Measurements from ENCODE around the gene HK1. TPM values are rescaled to one million over a fixed set of nuclear protein-coding genes. Genes with fewer than 3 reads are reported as not detected.

The HK1 gene
- total RNA-seq, 1 experiment from 2014 or later: 41.4 TPM

DNA sequence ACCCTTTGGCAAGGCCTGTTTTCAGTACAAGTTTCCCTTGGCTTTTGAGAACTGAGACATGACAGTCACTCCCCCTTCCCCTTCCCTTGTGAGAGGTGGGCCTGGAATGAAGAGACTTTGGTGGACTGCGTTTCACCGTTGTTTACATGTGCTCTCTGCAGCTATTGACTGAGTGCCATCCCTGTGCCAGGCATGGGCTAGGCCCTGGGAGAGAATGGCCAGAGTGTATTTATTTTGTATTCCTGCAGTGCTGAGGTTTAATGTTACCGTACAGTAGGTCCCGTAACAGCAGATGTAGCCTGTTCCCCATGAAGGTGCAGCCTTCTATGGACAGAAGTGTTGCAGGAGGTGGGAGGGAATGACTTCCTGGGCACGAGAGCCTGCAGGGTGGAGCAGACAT, 88.4 kb downstream of the HK1 start:
- no peak for DNase-seq (ENCODE audit: extremely low read depth, low read depth)

- DNase-seq (ENCODE audit: extremely low read depth, low read depth): no peak
Observed at GRCh38 chr10:69367469-69367868, 89.2 kb downstream of the HK1 start.

DNA sequence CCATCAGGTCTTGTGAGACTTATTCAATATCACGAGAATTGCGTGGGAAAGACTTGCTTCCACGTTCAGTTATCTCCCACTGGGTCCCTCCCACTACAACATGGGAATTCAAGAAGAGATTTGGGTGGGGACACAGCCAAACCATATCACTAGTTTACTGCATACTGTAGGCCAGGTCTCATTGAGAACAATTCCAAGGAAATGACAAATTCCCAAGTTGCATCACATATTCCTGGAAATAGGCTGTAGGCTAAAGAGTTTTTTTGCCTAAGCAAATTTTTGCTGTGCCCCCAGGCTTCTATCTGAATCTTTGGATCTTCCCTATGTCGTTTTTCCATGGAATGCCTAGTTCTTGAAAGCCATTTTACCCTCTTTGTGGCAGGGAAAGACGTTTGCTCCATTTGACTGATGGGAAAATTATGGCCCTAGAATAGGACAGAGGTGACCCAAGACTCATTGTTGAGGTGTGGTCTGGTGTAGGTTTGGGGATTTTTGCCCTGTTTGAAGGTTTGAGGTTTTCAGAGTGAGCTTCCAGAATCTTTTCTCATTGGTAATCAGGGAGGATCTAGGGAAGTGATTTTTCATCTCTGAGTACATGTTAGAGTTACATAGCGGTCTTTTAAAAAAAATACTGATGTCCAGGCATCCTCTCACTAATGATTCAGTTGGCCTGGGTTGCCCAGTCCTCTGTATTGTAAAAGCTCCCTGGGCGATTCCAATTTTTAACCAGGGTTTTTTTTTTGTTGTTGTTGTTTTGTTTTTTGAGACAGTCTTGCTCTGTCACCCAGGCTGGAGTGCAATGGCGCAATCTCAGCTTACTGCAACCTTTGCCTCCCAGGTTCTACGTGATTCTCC, 94.1 kb downstream of the HK1 start:
- no peak for DNase-seq (ENCODE audit: extremely low read depth, low read depth)

GRCh38 chr10:69374242-69374641, 95.9 kb downstream of the HK1 start:
- DNase-seq (ENCODE audit: extremely low read depth, low read depth): no peak

DNA sequence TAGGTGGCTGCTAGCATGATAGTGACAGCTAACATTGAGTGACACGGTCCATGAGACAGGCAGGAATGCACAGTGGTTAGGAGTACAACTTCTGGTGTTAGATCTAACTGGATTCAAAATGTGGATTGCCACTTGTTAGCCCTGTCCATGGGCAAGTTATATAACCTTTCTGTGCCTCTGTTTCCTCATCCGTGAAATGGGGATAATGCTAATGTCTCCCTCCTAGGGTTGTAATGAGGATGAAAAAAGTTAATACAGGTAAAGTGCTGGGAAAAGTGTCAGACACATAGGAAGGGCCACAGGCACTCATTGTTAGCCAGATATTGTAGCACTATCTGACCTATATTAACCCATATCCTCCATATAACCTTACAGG, 96.6 kb downstream of the HK1 start:
- no peak for DNase-seq (ENCODE audit: extremely low read depth, low read depth)

DNA sequence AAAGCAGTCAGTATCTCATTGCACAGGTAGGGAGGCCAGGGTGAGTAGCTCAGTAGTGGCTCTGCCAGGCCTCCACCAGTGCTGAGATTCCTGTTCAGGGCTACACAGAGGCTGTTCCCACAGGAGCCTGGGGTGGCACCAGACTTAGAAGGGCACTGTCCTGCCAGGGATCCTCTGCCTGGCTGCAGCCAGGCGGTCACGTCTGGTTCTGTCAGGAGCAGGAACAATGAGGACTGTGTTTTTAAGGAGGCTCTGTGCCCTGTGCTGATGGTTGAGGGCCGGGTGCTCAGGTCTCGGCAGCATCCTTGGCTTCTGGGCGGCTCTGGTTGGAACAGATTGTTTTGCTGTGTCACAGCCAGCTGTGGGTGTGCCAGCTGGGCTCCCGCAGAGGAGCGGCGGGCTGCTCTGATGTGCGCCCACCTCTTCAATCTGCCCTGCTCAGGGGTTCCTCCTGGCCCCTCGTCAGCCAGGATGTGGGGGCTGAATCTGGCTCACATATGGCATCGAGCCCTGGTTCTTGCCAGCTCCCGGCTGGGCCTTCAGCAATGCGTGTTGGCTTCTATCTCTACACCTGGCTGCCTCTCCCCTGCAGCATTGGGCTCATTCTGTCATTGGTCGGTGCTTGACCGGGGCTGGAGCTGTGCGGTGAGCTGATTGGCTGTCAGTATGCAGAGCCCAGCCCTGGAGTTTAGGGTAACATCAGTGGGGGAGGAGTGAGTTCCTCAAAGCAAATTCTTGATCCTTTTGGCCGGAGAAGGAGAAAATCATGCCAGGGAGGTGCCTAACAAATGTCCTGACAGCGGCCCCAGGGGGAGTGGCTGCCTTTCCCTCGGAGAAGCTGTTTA, 97.2 kb downstream of the HK1 start:
- no peak for DNase-seq (ENCODE audit: extremely low read depth, low read depth)

- DNase-seq (ENCODE audit: extremely low read depth, low read depth): no peak
Observed at GRCh38 chr10:69376662-69377061, 98.4 kb downstream of the HK1 start.

DNA sequence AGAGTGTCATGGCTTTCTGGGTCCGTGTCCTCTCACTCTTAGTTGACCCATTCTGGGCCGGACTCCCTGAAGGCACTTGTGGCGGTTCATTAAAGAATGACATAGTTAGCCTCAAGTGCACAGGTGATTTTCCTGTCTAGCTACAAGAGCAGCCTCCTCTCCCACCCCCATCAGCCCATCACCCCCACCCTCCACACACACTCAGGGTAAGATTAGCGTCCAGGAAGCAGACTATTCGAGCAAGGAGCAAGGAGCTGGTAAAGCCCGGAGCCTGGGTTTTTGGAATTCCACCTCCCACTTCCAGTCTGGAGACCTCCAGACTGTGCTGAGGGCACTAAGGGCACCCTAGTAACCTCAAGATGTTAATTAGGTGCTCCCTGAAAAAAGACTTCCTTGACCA, 98.9 kb downstream of the HK1 start:
- DNase-seq (ENCODE audit: extremely low read depth, low read depth): no peak

DNA sequence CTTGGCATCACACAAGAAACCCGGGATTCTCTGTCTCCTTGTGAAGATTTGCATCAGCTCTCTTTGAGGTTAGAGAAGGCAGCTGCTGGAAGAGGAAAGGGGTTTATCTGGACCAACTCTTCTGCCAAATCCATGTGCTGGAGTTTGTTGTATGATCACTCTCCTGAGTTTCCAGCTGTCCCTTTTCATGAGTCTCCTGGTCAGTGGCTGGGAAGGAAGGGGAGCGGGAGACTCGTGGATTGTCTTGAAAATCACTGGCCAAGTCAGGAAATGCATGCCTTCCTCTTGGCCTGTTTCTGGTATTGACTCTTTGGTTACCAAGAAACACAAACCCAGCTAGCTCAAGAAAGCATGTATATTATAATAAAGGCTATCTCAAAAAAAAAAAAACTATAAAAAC, 99.6 kb downstream of the HK1 start:
- no peak for DNase-seq (ENCODE audit: extremely low read depth, low read depth)

GRCh38 chr10:69379800-69380199, 101.5 kb downstream of the HK1 start:
- no peak for DNase-seq (ENCODE audit: extremely low read depth, low read depth)

- DNase-seq (ENCODE audit: extremely low read depth, low read depth): no peak
Observed at GRCh38 chr10:69382382-69383117, 104.3 kb downstream of the HK1 start.

DNA sequence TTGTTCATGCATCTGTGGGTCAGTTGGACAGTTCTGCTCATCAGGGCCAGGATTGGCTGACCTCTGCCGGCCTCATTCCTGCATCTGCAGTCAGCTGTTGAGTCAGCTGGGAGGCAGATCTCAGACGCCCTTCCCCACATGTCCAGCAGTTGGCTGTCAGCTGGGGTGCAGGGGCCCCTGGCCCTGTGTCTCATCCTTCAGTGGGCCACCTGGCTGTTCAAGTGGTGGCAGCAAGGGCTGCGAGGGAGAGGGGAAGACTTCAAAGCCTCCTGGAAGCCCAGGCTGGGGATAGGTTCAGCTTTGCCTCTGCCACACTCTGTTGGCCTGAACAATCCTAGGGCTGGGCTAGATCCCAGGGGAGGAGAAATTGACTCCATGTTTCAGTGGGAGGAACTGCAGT, 105.3 kb downstream of the HK1 start:
- no peak for DNase-seq (ENCODE audit: extremely low read depth, low read depth)

DNA sequence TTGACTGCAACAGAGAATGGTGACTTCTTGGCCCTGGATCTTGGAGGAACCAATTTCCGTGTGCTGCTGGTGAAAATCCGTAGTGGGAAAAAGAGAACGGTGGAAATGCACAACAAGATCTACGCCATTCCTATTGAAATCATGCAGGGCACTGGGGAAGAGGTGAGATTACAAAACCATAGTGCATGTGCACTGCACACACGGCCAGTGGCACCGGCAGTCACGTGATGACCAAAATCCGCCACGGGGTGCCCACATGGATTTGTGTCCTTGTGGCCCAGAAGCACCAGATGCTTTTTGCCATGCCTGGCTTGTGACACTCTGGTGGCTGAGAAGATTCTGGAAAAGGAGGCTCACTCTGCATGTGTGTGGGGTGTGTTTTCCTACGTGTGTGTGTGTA, 106.0 kb downstream of the HK1 start:
- no peak for DNase-seq (ENCODE audit: extremely low read depth, low read depth)

DNA sequence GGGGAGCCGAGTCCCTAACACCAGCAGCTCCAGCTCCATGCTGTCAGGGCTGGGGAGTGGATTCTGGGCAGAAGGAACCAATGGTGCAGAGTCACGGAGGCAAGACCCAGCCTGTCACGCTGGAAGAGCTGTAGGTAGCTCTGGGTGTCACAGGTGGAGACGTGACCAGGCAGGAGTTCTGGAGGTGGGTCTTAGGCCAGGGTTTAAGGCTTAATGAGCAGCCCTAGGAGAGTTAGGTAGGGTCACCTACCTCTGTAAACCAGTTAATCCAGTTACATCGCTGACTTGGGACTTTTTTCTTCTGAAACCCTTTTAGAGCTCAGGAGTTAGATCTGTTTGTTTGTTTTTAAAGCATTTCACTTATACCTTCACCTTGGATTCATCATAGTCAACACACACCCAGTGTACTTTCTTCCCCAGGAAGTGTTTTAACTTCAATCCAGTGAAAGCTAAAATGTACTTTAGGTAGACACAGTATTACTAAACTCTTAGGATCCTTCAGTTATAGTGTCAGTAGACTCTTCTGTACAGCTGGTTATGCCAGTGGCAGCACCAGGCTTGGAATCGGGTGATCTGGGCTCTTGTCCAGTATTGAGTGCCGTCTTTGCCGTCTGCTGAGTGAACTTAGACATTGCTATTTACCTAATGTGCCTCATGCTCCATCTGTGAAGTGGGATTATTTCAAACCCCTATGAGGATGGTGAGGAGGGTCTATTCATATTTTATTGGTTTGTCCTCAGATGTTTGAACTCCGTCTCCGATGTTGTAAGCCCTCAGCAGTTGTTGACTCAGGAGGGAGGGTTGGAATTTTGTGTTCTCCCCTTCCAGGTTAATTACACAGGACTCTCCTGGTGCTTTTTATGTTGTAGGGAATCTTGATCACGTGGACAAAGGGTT, 107.4 kb downstream of the HK1 start:
- no peak for DNase-seq (ENCODE audit: extremely low read depth, low read depth)

DNA sequence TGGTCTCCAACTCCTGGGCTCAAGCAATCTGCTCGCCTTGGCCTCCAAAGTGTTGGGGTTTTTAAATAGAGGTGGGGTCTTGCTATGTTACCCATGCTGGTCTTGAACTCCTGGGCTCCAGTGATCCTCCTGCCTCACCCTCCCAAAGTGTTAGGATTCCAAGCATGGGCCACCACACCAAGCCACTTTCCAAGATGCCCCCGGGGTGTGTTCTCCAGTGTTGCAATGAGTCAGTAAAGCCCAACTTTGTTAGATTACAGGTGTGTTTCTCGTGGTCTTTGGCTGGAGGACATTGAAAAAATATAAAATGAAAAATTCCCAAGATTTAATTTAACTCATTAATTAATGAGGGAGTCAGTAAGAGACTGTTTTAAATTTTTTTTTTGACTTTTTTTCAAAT, 109.2 kb downstream of the HK1 start:
- no peak for DNase-seq (ENCODE audit: extremely low read depth, low read depth)

GRCh38 chr10:69388488-69388887, 110.2 kb downstream of the HK1 start:
- no peak for DNase-seq (ENCODE audit: extremely low read depth, low read depth)

- DNase-seq (ENCODE audit: extremely low read depth, low read depth): peak; percentile 81
Observed at GRCh38 chr10:69389827-69390490, 111.7 kb downstream of the HK1 start.

DNA sequence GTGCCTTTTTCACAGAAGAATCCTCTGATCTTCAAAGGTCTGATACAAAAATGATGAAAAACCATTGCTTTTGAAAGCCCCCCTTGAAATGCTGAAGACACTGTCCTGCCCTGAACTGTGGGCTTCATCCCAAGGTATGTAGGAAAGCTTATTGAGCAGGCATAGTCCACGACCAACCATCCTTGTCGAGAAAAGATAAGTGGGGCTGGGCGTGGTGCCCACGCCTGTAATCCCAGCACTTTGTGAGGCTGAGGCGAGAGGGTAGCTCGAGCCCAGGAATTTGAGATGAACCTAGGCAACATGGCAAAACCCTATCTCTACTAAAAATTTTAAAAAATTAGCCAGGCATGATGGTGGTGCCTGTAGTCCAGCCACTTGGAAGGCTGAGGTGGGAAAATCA, 112.9 kb downstream of the HK1 start:
- no peak for DNase-seq (ENCODE audit: extremely low read depth, low read depth)

GRCh38 chr10:69392481-69393000, 114.2 kb downstream of the HK1 start:
- DNase-seq (ENCODE audit: extremely low read depth, low read depth): peak; percentile 90
